HG02588 (cell line): ENCODE measurements around the gene EVI5L.
A peak's percentile ranks its signal among the peaks of the same experiment; 100 is the strongest.

Source experiments
- ATAC-seq: cut with Tn5 transposase; IDR thresholded peaks from one replicate; pipeline ENCODE4 v1.9.1; 2021; ENCODE audit warnings: mild to moderate bottlenecking, moderate library complexity; ENCODE audit not compliant: unreplicated experiment

EVI5L gene

GRCh38 chr19:7894612-7895309 is 64.7 kb downstream of the EVI5L start:
- ATAC-seq: no peak

- no peak for ATAC-seq
Measured at GRCh38 chr19:7895565-7895964, 65.5 kb downstream of the EVI5L start.

- no peak for ATAC-seq
Measured at GRCh38 chr19:7897292-7897691, 67.3 kb downstream of the EVI5L start.

- ATAC-seq: no peak
Measured at GRCh38 chr19:7898967-7899366, 68.9 kb downstream of the EVI5L start.

- no peak for ATAC-seq
Measured at GRCh38 chr19:7899751-7900378, 69.8 kb downstream of the EVI5L start.

GRCh38 chr19:7900401-7900870 is 70.4 kb downstream of the EVI5L start:
- no peak for ATAC-seq

- ATAC-seq: no peak
Measured at GRCh38 chr19:7900931-7901330, 70.9 kb downstream of the EVI5L start.

- no peak for ATAC-seq
Measured at GRCh38 chr19:7901337-7901736, 71.3 kb downstream of the EVI5L start.

GRCh38 chr19:7902796-7903243 is 72.8 kb downstream of the EVI5L start:
- no peak for ATAC-seq

- peak; percentile 81 for ATAC-seq
Measured at GRCh38 chr19:7903244-7904073, 73.4 kb downstream of the EVI5L start, which contains the start of gene MAP2K7. TSS of gene MAP2K7 (plus strand) at chr19:7903877. CDS start at chr19:7903945, 68 bp downstream.

- ATAC-seq: peak; percentile 26
Measured at GRCh38 chr19:7904074-7905020, 74.3 kb downstream of the EVI5L start.

GRCh38 chr19:7905268-7905667 is 75.2 kb downstream of the EVI5L start:
- no peak for ATAC-seq

GRCh38 chr19:7905859-7906258 is 75.8 kb downstream of the EVI5L start:
- no peak for ATAC-seq

GRCh38 chr19:7907122-7907521 is 77.1 kb downstream of the EVI5L start:
- no peak for ATAC-seq

- ATAC-seq: no peak
Measured at GRCh38 chr19:7907544-7907943, 77.5 kb downstream of the EVI5L start.

GRCh38 chr19:7908078-7908699 is 78.2 kb downstream of the EVI5L start:
- no peak for ATAC-seq

GRCh38 chr19:7908742-7909461 is 78.9 kb downstream of the EVI5L start:
- no peak for ATAC-seq

- ATAC-seq: no peak
Measured at GRCh38 chr19:7909471-7910067, 79.6 kb downstream of the EVI5L start.
